Measurements from ENCODE around the gene PNMA8C.

PNMA8C gene

GRCh38 chr19:46460055-46460454, 31.3 kb upstream of the PNMA8C start:
- ChIA-PET CTCF (interaction anchor here (1.1 kb wide), 1 partner anchor 382 kb away, joined by 4 read pairs; no protein-coding TSS in a partner anchor), POLR2A (interaction anchor here (1.4 kb wide), 1 partner anchor 54 kb away, joined by 3 read pairs; no protein-coding TSS in a partner anchor)
- Histone ChIP-seq H3K9me3 (ENCODE audit: control insufficient read depth, insufficient read depth, low read depth, low read length) (no peaks in the 10 kb centered on the region), H3K36me3 (ENCODE audit: control insufficient read depth in 2 of 2, insufficient read depth in 1 of 2, low read length in 2 of 2) (no peaks in the 10 kb centered on the region; a peak in 1 of 3 replicates), H3K27ac (ENCODE audit: extremely low read depth, low read depth, low read length) (no peak overlapping the region), H3K4me1 (ENCODE audit: control insufficient read depth, insufficient read depth, low read length) (no peaks in the 10 kb centered on the region), H3K4me3 (ENCODE audit: low read depth, low read length) (no peak overlapping the region)
- no peak for TF ChIP-seq ZNF335 (tag by site-specific recombination; conservative IDR thresholded peaks at IDR 0.05)

- no peak for TF ChIP-seq ZEB2 (tag by site-specific recombination; IDR thresholded peaks at IDR 0.05)
- no peak for TF ChIP-seq ZNF629 (tag by site-specific recombination; IDR thresholded peaks at IDR 0.05)
- no peak for TF ChIP-seq GLI2 (tag by site-specific recombination; IDR thresholded peaks at IDR 0.05; ENCODE audit: borderline replicate concordance, low read depth)
- TF ChIP-seq ZNF600 (tag by site-specific recombination; IDR thresholded peaks at IDR 0.05) = no peak
- TF ChIP-seq ZNF19 (tag by site-specific recombination; IDR thresholded peaks at IDR 0.05; ENCODE audit: low read depth) = no peak
- TF ChIP-seq ZNF223 (tag by site-specific recombination; IDR thresholded peaks at IDR 0.05) = no peak
- TF ChIP-seq SP3 (tag by site-specific recombination; IDR thresholded peaks at IDR 0.05) = no peak
- no peak for TF ChIP-seq SP2 (tag by site-specific recombination; IDR thresholded peaks at IDR 0.05)
- TF ChIP-seq ZNF18 (tag by site-specific recombination; IDR thresholded peaks at IDR 0.05) = no peak
- TF ChIP-seq ZNF121 (tag by site-specific recombination; IDR thresholded peaks at IDR 0.05) = no peak
- TF ChIP-seq EGR2 (tag by site-specific recombination; IDR thresholded peaks at IDR 0.05; ENCODE audit: low read depth) = no peak
- ChIA-PET CTCF (interaction anchor here (0.6 to 2.5 kb wide), 8 partner anchors 9 to 155 kb away, joined by 3 to 8 read pairs (median 4); no protein-coding TSS in a partner anchor), POLR2A (interaction anchor here (1.4 kb wide), 1 partner anchor 10 kb away, joined by 4 read pairs; no protein-coding TSS in a partner anchor)
- Histone ChIP-seq H3K9me3 (ENCODE audit: control insufficient read depth, insufficient read depth, low read depth, low read length) (no peaks in the 10 kb centered on the region), H3K4me1 (ENCODE audit: control insufficient read depth, insufficient read depth, low read length) (no peaks in the 10 kb centered on the region), H3K36me3 (ENCODE audit: control insufficient read depth in 2 of 2, insufficient read depth in 1 of 2, low read length in 2 of 2) (no peaks in the 10 kb centered on the region; a peak in 1 of 3 replicates), H3K27ac (ENCODE audit: extremely low read depth, low read depth, low read length) (no peak overlapping the region), H3K4me3 (ENCODE audit: low read depth, low read length) (no peak overlapping the region)
These were observed 28.2 kb upstream of the PNMA8C start for GRCh38 chr19:46456930-46457329.

GRCh38 chr19:46454244-46454643, 25.5 kb upstream of the PNMA8C start:
- ChIA-PET POLR2A (no interaction called here), CTCF (no interaction called here)
- no peaks in the 10 kb centered on the region for H3K36me3 ChIP-seq (ENCODE audit: control insufficient read depth in 2 of 2, insufficient read depth in 1 of 2, low read length in 2 of 2)
- H3K27ac ChIP-seq (ENCODE audit: extremely low read depth, low read depth, low read length) = no peak overlapping the region
- no peak overlapping the region for H3K4me3 ChIP-seq (ENCODE audit: low read depth, low read length)
- no peak for TF ChIP-seq ZNF302 (tag by site-specific recombination; IDR thresholded peaks at IDR 0.05; ENCODE audit: low read depth)
- no peak for TF ChIP-seq ZFHX2 (tag by site-specific recombination; conservative IDR thresholded peaks at IDR 0.05)
- TF ChIP-seq ZNF146 (tag by site-specific recombination; IDR thresholded peaks at IDR 0.05) = no peak
- no peak for TF ChIP-seq ZNF132 (tag by site-specific recombination; IDR thresholded peaks at IDR 0.05; ENCODE audit: borderline replicate concordance)
- TF ChIP-seq GLI4 (tag by site-specific recombination; IDR thresholded peaks at IDR 0.05) = no peak
- no peak for TF ChIP-seq ZNF48 (tag by site-specific recombination; IDR thresholded peaks at IDR 0.05)
- no peak for TF ChIP-seq IKZF3 (tag by site-specific recombination; IDR thresholded peaks at IDR 0.05)
- no peak for TF ChIP-seq ZNF704 (tag by site-specific recombination; IDR thresholded peaks at IDR 0.05)
- TF ChIP-seq ZSCAN16 (tag by site-specific recombination; IDR thresholded peaks at IDR 0.05) = no peak
- no peaks in the 10 kb centered on the region for H3K4me1 ChIP-seq (ENCODE audit: control insufficient read depth, insufficient read depth, low read length)
- no peaks in the 10 kb centered on the region for H3K9me3 ChIP-seq (ENCODE audit: control insufficient read depth, insufficient read depth, low read depth, low read length)

Measured in HEK293 (cell line).